ENCODE data around the gene ZFAND3. TPM values are rescaled to one million over a fixed set of nuclear protein-coding genes. Genes with fewer than 3 reads are reported as not detected.

The ZFAND3 gene
- total and polyA plus RNA-seq, 2 of the 4 experiments (the other 2 are of a cell fraction), result 10.9 to 26.7 TPM

DNA sequence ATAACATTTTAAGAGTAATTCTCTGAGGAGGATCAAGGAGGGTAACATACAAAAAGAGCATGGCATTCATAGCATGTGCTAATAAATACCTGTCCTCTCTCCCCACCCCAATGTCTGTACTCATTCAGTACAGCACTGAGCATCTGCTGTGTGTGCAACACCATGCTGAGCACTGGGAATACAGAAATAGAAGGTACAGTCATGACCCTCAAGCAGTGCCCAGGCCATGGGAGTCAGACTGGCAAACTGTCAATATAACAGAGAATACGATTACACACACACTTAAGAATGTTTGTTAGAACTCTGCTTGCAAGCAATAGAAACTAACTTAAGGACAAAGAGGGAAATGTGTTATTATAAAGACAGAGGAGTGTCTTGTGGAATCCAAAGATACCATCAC lies 24.7 kb upstream of the ZFAND3 start:
- H4K5ac ChIP-seq (ENCODE audit: low read depth, low read length), result no peak overlapping the region
- no peak overlapping the region for H3K4ac ChIP-seq (ENCODE audit: low read depth, low read length)
- no peak overlapping the region for H2BK5ac ChIP-seq (ENCODE audit: low read depth, low read length, poor library complexity, severe bottlenecking)
- H3K14ac ChIP-seq (replicated peaks; ENCODE audit: low read depth, low read length), result no peak overlapping the region
- in situ Hi-C loops (cut with MboI; ENCODE audit: low sequenced_read_pairs) (no loop called here), dilution Hi-C loops (cut with HindIII; ENCODE audit: low sequenced_read_pairs, unreplicated experiment) (no loop called here), intact Hi-C loops (cut with micrococcal nuclease) (loop anchor here (5.0 to 10.0 kb wide), 3 partner anchors 88 to 697 kb away; no protein-coding TSS in a partner anchor)
- no peak overlapping the region for H4K8ac ChIP-seq (ENCODE audit: low read depth in 2 of 2, low read length in 2 of 2)
- no peaks in the 10 kb centered on the region for H3K9me3 ChIP-seq (ENCODE audit: control insufficient read depth, insufficient read depth, low read length)
- peaks cover 4% of the 10 kb centered on the region; the same call in 1 of the 2 replicates for H3K9me1 ChIP-seq (ENCODE audit: insufficient read depth, low read length)
- H3K27me3 ChIP-seq (ENCODE audit: control insufficient read depth, insufficient read depth, low read length), result peaks cover 5% of the 10 kb centered on the region
- TF ChIP-seq, protein P1, sequence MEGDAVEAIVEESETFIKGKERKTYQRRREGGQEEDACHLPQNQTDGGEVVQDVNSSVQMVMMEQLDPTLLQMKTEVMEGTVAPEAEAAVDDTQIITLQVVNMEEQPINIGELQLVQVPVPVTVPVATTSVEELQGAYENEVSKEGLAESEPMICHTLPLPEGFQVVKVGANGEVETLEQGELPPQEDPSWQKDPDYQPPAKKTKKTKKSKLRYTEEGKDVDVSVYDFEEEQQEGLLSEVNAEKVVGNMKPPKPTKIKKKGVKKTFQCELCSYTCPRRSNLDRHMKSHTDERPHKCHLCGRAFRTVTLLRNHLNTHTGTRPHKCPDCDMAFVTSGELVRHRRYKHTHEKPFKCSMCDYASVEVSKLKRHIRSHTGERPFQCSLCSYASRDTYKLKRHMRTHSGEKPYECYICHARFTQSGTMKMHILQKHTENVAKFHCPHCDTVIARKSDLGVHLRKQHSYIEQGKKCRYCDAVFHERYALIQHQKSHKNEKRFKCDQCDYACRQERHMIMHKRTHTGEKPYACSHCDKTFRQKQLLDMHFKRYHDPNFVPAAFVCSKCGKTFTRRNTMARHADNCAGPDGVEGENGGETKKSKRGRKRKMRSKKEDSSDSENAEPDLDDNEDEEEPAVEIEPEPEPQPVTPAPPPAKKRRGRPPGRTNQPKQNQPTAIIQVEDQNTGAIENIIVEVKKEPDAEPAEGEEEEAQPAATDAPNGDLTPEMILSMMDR (conservative IDR thresholded peaks at IDR 0.05; ENCODE audit: low read depth, low read length), result no peak
- TF ChIP-seq, protein P2, sequence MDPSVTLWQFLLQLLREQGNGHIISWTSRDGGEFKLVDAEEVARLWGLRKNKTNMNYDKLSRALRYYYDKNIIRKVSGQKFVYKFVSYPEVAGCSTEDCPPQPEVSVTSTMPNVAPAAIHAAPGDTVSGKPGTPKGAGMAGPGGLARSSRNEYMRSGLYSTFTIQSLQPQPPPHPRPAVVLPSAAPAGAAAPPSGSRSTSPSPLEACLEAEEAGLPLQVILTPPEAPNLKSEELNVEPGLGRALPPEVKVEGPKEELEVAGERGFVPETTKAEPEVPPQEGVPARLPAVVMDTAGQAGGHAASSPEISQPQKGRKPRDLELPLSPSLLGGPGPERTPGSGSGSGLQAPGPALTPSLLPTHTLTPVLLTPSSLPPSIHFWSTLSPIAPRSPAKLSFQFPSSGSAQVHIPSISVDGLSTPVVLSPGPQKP (IDR thresholded peaks at IDR 0.05; ENCODE audit: borderline replicate concordance, low read depth, low read length), result no peak
- TF ChIP-seq NFE2L2 (IDR thresholded peaks at IDR 0.05; ENCODE audit: low read depth, low read length) (no peak), FOS (IDR thresholded peaks at IDR 0.05; ENCODE audit: low read depth, low read length) (no peak), BHLHE40 (IDR thresholded peaks at IDR 0.05; ENCODE audit: low read depth, low read length) (no peak), MAZ (IDR thresholded peaks at IDR 0.05; ENCODE audit: borderline replicate concordance, low read depth, low read length) (no peak), RFX5 (IDR thresholded peaks at IDR 0.05; ENCODE audit: low read depth, low read length) (no peak), RCOR1 (IDR thresholded peaks at IDR 0.05; ENCODE audit: insufficient replicate concordance, low read length) (no peak), POLR2A (IDR thresholded peaks at IDR 0.05; ENCODE audit: low read depth, low read length) (no peak), CHD1 (IDR thresholded peaks at IDR 0.05; ENCODE audit: low read depth, low read length) (no peak), MAFK (IDR thresholded peaks at IDR 0.05; ENCODE audit: low read depth, low read length) (no peak), SMC3 (IDR thresholded peaks at IDR 0.05; ENCODE audit: low read depth, low read length) (no peak), MXI1 (IDR thresholded peaks at IDR 0.05; ENCODE audit: borderline replicate concordance, low read depth, low read length) (no peak), CEBPB (IDR thresholded peaks at IDR 0.05; ENCODE audit: low read depth, low read length) (no peak)
- TF ChIP-seq, protein P3, sequence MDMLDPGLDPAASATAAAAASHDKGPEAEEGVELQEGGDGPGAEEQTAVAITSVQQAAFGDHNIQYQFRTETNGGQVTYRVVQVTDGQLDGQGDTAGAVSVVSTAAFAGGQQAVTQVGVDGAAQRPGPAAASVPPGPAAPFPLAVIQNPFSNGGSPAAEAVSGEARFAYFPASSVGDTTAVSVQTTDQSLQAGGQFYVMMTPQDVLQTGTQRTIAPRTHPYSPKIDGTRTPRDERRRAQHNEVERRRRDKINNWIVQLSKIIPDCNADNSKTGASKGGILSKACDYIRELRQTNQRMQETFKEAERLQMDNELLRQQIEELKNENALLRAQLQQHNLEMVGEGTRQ (IDR thresholded peaks at IDR 0.05; ENCODE audit: low read depth, low read length), result no peak
- no peak overlapping the region for H2AFZ ChIP-seq (replicated peaks; ENCODE audit: low read length, poor library complexity)
- H4K91ac ChIP-seq (ENCODE audit: insufficient read depth, low read depth, low read length), result no peak overlapping the region
- H3K27ac ChIP-seq (ENCODE audit: insufficient read depth, low read length), result no peak overlapping the region
- H3K36me3 ChIP-seq (ENCODE audit: control insufficient read depth, insufficient read depth, low read length), result no peaks in the 10 kb centered on the region
- no peak overlapping the region for H3K18ac ChIP-seq (ENCODE audit: low read depth, low read length)
- H3K23ac ChIP-seq (ENCODE audit: low read depth, low read length), result no peak overlapping the region
- no peak overlapping the region for H2BK20ac ChIP-seq (ENCODE audit: low read depth, low read length)
- H3K79me1 ChIP-seq (ENCODE audit: low read depth in 1 of 2, low read length in 2 of 2), result peaks cover 0 to 4% of the 10 kb centered on the region in 2 experiments; a peak in 2 of 4 replicates
- POLR2A ChIA-PET (ENCODE audit: unreplicated experiment), result no interaction called here
- BruUV-seq (replicated peaks), result no TSS peak
- no peak overlapping the region for H3K4me3 ChIP-seq (ENCODE audit: insufficient read depth, low read depth, low read length)
- H2BK120ac ChIP-seq (ENCODE audit: low read depth, low read length), result no peak overlapping the region
- no CpG with 5 or more reads among the region's 1 CpG for WGBS, 2 experiments (ENCODE audit: extremely low coverage in 2 of 2, insufficient read length in 1 of 2)
- CTCF ChIA-PET, result interaction anchor here (0.6 kb wide), 1 partner anchor 59 kb away, joined by 4 read pairs; no protein-coding TSS in a partner anchor
- no peak overlapping the region; the same call in 1 of the 2 replicates for H2AK5ac ChIP-seq (ENCODE audit: low read depth, low read length)
- peak; percentile 64 for DNase-seq
- H3K4me1 ChIP-seq (ENCODE audit: control insufficient read depth, insufficient read depth, low read length), result peaks cover 7% of the 10 kb centered on the region; the same call in 1 of the 2 replicates
- ATAC-seq (ENCODE audit: low read depth), result peak; percentile 16; the same call in 1 of the 2 replicates
- H2BK15ac ChIP-seq (ENCODE audit: low read depth, low read length), result no peak overlapping the region
- H4K20me1 ChIP-seq (ENCODE audit: insufficient read depth, low read length), result peaks cover 6% of the 10 kb centered on the region; the same call in 1 of the 2 replicates
- H3K9ac ChIP-seq (ENCODE audit: low read depth, low read length), result no peak overlapping the region
- H3K56ac ChIP-seq (ENCODE audit: extremely low read depth, insufficient read depth, low read length), result no peak overlapping the region
- no peak overlapping the region for H3K4me2 ChIP-seq (ENCODE audit: low read depth, low read length)
- H2AK9ac ChIP-seq (replicated peaks; ENCODE audit: low read depth, low read length, poor library complexity), result no peak overlapping the region

Data from IMR-90 (cell line).